Stimulated activated CD4-positive, alpha-beta T cell treated with anti-CD3 and anti-CD28 coated beads, Interleukin-12 subunit alpha, Interleukin-12 subunit beta, amount 100 ng/mL, for 24 hours (primary cell): ENCODE data around the gene NTMT2.
"Not testable (repeated sequence)": the region's sequence is repeated elsewhere in the genome, so short reads cannot be mapped to it uniquely, and the experiment has no call there.

ENCODE experiments used
- DNase-seq, 2 experiments: peaks; one replicate each; pipeline ENCODE4 v3.0.0-alpha.2; 2020; ENCODE audit warnings: low read depth in 2 of 2

Gene NTMT2

GRCh38 chr1:170145770-170146676 lies at the start of gene NTMT2:
Gene NTMT2 (plus strand): TSS chr1:170145959. CDS start chr1:170146108, 149 bp downstream.
- no peak for DNase-seq

GRCh38 chr1:170095976-170096748 lies 49.6 kb upstream of the NTMT2 start:
- DNase-seq = no peak

DNA sequence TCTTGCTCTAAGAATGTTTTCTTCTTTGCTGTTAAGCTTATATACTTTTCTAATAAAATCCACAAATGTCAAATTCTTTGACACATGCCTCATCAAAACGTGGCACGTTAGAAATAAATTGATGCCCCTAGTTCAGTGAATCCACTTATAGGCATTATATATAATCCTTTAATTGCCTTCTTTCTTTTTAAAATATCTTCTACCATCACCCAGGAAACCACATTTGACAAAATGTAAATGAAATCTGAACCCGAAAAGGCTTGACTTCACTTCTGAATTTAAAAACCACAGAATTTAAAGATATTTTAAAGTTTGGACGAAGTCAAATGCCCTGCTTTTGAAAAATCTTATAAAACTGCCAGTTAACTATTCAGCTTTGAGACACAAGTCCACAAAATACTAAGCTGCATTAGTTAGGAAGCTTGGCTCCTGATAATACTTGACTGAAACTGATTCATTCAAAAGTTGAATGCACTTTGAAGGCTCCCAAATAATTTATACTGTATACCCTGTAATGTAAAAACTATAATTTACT lies 48.9 kb upstream of the NTMT2 start:
- no peak for DNase-seq

DNA sequence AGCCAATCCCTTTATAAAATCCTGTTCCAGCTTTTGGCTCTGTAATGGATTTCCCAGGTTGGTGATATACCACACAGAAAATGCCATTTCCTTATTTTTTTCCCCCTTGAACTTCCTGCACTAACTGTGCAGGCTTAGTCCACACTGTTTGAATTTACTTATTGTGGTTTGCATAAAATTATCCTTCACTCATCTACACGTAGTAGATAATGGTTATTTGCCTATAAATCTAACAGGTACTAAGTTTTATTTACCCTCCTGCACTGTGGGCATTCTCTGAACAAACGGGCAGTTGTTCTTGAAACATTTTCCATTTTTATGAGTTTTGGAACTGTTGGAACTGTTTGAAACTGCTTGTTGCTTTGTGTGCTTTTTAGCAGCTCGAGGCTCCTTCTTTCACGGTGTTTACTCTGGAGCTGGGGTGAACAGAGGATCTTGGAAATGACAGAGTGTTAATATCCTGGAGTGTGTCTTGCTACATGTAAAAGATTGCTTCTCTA lies 48.3 kb upstream of the NTMT2 start:
- DNase-seq = no peak

DNA sequence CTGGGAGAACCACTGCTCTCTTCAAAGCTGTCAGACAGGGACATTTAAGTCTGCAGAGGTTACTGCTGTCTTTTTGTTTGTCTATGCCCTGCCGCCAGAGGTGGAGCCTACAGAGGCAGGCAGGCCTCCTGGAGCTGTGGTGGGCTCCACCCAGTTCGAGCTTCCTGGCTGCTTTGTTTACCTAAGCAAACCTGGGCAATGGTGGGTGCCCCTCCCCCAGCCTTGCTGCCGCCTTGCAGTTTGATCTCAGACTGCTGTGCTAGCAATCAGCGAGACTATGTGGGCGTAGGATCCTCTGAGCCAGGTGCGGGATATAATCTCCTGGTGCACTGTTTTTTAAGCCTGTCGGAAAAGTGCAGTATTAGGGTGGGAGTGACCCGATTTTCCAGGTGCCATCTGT lies 32.6 kb upstream of the NTMT2 start:
- DNase-seq = not testable (repeated sequence)

GRCh38 chr1:170114906-170115305 lies 30.9 kb upstream of the NTMT2 start:
- DNase-seq = no peak

DNA sequence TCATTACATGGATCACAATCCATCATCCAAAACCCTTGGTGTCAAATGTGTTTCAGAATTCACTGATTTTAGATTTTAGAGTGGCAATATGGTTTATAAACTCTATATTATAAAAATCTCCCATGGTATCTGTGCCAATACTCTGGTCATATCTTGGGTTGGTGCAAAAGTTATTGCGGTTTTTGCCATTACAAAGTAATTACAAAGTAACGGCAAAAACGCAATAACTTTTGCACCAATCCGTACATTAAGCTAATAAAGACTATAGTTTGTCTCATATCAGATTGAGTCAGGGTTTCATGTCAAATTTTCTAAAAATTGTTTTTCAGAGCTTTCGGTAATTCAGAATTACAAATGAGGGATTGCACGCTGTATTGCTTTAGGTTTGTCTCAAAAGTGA lies 23.4 kb upstream of the NTMT2 start:
- DNase-seq = no peak

DNA sequence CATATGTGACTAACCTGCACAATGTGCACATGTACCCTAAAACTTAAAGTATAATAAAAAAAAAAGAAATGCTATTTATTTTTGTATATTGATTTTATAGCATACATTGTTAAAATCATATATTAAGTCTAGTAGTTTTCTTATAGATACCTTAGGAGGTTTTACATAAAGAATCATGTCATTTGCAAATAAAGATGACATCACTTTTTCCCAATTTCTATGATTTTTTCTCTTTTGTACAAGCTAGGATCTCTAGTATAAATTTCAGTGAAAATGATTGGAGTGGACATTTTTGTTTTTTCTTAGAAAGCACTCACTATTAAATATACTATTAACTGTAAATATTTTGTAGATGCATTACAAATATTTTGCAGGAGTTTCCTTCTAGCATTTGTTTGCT lies 20.5 kb upstream of the NTMT2 start:
- no peak for DNase-seq

DNA sequence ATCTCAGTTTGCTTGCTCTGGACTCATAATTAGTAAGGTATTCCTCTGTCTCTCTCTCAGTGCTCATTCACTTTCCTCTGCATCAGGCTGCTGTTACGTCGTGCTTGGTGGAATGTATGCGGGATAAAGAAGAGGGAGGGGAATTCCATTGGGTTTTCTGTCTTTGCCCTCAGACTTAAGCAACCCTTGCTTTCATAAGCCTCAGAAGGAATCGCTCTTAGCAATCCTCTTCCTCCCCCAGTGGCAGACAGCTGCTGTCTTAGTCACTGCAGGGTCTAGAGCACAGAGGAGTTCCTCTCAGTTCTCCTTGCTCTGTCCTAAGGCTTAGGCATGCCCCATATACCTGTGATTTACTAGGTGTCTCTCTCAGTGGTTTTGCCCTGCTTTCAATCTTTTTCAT lies 19.1 kb upstream of the NTMT2 start:
- no peak for DNase-seq

DNA sequence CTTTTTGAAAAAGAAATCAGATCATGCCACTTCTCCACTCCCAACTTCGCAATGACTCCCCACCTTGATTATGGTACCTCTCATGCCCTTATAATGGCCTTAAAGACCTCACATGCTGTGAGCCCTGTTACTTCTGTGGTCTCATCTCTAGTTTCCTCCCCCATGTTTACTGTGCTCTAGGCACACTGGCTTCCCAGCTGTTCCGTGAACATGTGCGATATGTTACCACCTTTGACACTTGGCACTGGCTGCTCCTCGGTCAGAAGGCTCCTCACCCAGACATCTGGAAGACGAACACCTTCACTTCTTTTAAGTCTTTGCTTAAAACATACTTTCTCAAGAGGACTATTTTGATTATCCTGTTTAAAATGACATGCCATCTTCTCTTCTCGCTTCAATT lies 14.3 kb upstream of the NTMT2 start:
- no peak for DNase-seq

- no peak for DNase-seq
Measured at GRCh38 chr1:170131984-170132383, 13.8 kb upstream of the NTMT2 start.

- DNase-seq = no peak
Measured at GRCh38 chr1:170133766-170134495, 11.8 kb upstream of the NTMT2 start.

DNA sequence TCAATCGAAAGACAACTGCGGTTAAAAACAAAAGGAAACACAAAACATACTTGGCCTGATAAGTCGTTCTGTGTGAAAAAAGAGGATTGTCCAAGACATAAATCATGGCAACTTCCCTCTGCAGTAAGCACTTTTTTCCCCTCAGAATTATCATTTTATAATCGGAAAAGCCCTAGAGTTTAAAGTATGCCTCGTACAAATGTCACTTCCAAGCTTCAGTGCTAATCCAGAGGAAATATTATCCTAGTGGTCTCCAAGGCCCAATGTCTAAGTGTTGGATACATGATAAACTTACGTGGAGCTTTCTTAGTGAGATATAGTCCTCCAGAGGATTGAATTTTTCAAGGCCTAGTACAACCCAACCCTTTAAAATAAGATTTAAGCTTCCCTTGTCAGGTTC lies 11.2 kb upstream of the NTMT2 start:
- DNase-seq = no peak

DNA sequence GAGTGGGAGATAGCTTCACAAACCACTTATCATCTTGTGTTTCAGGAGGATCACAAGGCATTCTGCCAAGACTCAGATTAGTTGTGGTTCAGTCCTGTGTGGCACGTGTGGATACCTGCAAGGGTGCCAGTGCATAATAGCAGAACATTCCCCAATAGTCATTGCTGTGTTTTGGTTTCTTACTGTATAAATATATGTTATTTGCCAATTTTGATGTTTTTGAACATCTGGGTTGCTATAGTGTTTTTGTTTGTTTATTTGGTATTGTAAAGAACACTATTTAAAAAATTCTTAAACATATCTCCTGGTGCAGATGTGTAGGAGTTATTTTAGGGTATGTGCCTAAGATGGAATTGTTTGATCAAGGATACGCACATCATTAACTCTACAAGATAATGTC lies 5.4 kb upstream of the NTMT2 start:
- DNase-seq = no peak

DNA sequence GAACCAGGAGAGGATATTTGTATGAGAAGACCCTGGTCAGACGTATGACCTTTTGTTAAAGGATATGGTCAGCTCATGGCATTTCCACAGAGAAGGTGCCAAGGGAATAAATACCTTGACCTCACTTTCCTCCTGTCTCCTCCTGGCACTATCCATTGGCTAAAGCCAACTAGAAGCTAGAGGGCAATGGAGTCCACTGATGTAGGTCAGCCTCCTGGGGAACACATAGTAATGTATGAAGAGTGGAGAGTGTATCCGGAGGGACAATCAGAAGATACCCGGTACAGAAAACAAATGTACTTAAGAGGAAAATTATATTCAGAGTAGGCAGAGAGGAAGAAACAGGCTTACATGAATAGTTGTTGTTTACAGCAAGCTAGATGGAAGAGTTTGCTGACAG lies 698 bp upstream of the NTMT2 start:
- no peak for DNase-seq

DNA sequence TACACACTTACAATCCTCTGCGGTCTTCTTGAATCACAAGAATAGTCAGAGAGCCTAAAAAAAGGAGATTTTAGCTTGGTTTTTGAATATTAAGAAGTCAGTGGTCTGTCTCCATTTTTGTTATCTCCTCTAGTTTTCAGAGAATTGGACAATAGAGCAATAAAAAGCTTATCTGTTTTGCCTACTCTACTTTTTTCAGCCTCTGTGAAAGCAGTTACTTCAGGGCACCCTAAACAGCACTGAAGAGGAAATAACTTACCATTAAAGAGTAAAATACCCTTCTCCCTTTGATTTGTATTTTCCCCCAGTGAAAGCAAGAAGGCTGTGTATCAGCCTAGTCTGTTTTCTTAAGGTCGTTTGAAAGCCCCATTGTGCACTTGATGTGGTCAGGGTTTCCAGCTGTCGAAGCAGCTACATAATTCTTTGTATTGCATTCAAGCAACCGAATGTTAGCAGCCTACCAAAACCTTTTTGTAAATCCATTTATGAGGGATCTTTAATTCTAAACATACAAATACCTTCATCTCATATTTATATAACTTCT lies 1.0 kb downstream of the NTMT2 start:
- DNase-seq = no peak

GRCh38 chr1:170149241-170149640 lies 3.5 kb downstream of the NTMT2 start:
- DNase-seq = no peak

DNA sequence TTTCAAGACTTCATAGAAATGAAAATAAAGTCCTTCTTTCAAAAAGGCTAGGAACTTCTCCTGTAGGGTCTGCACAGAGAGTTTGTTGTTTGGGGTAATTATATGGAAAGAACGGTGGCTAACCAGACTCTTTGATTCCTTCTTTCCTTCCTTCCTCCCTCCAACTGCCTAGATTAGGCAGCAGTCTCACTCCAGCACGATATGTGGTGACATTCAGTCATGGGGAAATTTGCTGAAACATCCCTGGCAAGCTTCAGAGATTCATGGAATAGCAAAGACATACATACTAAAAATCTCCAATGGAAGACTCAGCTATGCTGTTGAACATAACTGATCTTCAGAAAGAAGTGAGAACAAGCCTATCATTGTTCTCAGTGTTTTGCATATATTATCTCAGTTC lies 4.3 kb downstream of the NTMT2 start:
- DNase-seq = no peak

DNA sequence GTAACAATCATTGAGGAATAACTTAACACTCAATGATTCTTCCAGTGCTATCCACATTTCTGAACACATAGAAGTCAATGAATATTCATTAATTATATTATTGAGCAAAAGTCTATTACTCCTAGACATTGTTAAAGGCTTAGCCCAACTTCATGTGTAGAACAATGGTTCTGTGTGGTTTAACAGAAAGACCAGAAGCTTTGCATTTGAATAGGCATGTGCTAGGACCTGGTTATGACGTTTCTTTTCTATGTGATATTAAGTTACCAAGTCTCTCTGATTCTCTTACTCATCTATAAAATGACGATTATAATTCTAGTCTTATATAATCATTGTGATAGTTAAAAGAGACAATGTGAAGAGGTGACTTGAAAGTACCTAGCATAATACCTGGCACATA lies 5.2 kb downstream of the NTMT2 start:
- no peak for DNase-seq

- no peak for DNase-seq
Measured at GRCh38 chr1:170153417-170153816, 7.7 kb downstream of the NTMT2 start.

DNA sequence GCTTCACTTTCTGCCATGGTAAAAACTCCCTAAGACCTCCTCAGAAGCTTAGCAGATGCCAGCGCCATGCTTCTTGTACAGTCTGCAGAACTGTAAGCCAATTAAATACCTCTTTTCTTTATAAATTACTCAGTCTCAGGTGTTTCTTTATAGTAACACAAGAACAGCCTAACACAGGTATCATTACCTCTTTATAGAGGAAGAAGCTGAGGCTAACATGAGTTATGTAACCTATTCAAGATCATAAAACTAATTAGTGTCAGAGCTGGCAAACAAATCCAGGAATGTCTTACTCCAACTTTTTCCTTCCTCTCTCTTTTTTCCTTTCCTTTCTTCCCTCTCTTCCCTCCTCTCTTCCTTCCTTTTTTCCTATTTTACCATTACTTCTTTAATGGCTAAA lies 9.3 kb downstream of the NTMT2 start:
- DNase-seq = no peak

GRCh38 chr1:170156594-170156993 lies 10.8 kb downstream of the NTMT2 start:
- DNase-seq = no peak
